ENCODE results near the gene RFX1.

DNA sequence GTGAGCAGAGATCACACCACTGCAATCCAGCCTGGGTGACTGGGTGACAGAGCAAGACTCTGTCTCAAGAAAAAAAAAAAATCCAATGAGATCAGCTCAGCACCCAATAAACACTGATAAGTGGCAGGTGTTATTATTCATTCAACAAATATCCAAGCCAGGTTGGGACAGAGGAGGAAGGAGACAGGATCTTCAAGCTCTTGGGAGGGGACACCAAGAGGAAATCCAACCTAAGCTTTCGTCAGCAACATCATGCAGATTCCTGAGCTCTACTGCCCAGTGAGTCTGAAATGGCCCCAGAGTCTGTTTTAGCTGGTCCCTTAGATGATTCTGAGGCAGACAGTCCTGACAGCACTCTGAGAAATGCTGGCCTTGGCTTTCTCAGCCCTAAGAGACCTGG, 7.7 kb downstream of the RFX1 start:
- TF ChIP-seq RAD21 (conservative IDR thresholded peaks at IDR 0.05) (no peak), EZH2 (IDR thresholded peaks at IDR 0.05; ENCODE audit: borderline replicate concordance, insufficient read depth, low read length, poor library complexity, severe bottlenecking) (no peak), POLR2AphosphoS5 (IDR thresholded peaks at IDR 0.05) (no peak), MXI1 (conservative IDR thresholded peaks at IDR 0.05; ENCODE audit: poor library complexity, severe bottlenecking) (no peak), SMC3 (conservative IDR thresholded peaks at IDR 0.05; ENCODE audit: poor library complexity) (no peak), EP300 (conservative IDR thresholded peaks at IDR 0.05; ENCODE audit: poor library complexity, severe bottlenecking) (no peak)
- TF ChIP-seq, protein P1, sequence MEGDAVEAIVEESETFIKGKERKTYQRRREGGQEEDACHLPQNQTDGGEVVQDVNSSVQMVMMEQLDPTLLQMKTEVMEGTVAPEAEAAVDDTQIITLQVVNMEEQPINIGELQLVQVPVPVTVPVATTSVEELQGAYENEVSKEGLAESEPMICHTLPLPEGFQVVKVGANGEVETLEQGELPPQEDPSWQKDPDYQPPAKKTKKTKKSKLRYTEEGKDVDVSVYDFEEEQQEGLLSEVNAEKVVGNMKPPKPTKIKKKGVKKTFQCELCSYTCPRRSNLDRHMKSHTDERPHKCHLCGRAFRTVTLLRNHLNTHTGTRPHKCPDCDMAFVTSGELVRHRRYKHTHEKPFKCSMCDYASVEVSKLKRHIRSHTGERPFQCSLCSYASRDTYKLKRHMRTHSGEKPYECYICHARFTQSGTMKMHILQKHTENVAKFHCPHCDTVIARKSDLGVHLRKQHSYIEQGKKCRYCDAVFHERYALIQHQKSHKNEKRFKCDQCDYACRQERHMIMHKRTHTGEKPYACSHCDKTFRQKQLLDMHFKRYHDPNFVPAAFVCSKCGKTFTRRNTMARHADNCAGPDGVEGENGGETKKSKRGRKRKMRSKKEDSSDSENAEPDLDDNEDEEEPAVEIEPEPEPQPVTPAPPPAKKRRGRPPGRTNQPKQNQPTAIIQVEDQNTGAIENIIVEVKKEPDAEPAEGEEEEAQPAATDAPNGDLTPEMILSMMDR (IDR thresholded peaks at IDR 0.05; ENCODE audit: poor library complexity, severe bottlenecking): no peak

Data from neural cell (in vitro differentiated cells).